Colonic mucosa (tissue), 4 donors: ENCODE measurements around the gene ADCY2. TPM values are rescaled to one million over a fixed set of nuclear protein-coding genes. Genes with fewer than 3 reads are reported as not detected.

Experiments
- DNase-seq: peaks from one replicate; pipeline ENCODE4 v3.0.0-alpha.2; 2020
- H3K27ac ChIP-seq: fragments of 200-600 bp; one replicate; pipeline ENCODE4 v1.8.0; 2021
- H3K27me3 ChIP-seq: fragments of 200-600 bp; one replicate; pipeline ENCODE4 v1.8.0; 2021
- H3K36me3 ChIP-seq: fragments of 200-600 bp; one replicate; pipeline ENCODE4 v1.8.0; 2021
- H3K4me1 ChIP-seq: fragments of 200-600 bp; one replicate; pipeline ENCODE4 v1.8.0; 2021; ENCODE audit warnings: mild to moderate bottlenecking
- H3K4me3 ChIP-seq: fragments of 200-600 bp; one replicate; pipeline ENCODE4 v1.8.0; 2021
- H3K9ac ChIP-seq, 2 donors: one replicate each; pipeline ENCODE4 v1.7.0; 2013; ENCODE audit warnings: control low read depth in 2 of 2, low read depth in 2 of 2, low read length in 2 of 2
- H3K9me3 ChIP-seq: fragments of 200-600 bp; one replicate; pipeline ENCODE4 v1.8.0; 2021
- intact Hi-C: fragments of 100-400 bp; cut with DNase I; formaldehyde crosslinking; loops from one replicate; pipeline ENCODE4 v1.14.1; 2022
- total RNA-seq, 2 donors: library from RNA; stranded (reverse); fragmentation: NEBNext Ultra II Directional in 1 of 2; extraction: Animal tissue kit (Norgen Biotek cat#: 25700) in 1 of 2; gene quantifications; one replicate each; pipeline ENCODE4 v1.2.1, GENCODE V29; 2021
- TF ChIP-seq, protein P1 (sequence below): fragments of 200-600 bp; IDR thresholded peaks from one replicate; pipeline ENCODE4 v1.8.0; 2022; ENCODE audit warnings: antibody characterized with exemption, mild to moderate bottlenecking
- donor health status: healthy.
- donor health status: DM: no; HTN: no; CAD: no.
- donor health status: DM: no; HTN: no; CAD: no.

Gene ADCY2
- total RNA-seq, 2 donors from 2014 or later, result 0.67 to 1.9 TPM

DNA sequence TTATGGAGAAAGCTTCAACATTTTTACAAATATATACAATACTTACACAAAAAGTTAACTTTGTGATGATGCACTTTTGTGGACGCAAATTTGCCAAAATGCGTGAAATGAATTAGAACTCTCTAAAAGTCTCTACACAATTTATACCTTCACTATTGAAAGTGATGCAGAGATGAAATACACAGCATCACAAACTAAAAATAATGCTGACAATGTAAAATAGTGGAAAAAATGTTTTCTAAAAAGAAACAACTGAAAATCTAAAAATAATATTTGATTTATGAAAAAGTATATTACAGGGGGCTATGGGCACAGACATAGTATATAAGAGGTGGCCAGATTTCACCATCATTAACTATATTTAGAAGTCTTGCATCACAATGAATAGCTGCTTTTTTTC lies 188.8 kb downstream of the ADCY2 start:
- intact Hi-C loops, result no loop called here
- no peak for DNase-seq
- no peaks in the 10 kb centered on the region for H3K9me3 ChIP-seq
- no peaks in the 10 kb centered on the region for H3K27me3 ChIP-seq
- H3K9ac ChIP-seq, result no peak overlapping the region
- TF ChIP-seq, protein P1, sequence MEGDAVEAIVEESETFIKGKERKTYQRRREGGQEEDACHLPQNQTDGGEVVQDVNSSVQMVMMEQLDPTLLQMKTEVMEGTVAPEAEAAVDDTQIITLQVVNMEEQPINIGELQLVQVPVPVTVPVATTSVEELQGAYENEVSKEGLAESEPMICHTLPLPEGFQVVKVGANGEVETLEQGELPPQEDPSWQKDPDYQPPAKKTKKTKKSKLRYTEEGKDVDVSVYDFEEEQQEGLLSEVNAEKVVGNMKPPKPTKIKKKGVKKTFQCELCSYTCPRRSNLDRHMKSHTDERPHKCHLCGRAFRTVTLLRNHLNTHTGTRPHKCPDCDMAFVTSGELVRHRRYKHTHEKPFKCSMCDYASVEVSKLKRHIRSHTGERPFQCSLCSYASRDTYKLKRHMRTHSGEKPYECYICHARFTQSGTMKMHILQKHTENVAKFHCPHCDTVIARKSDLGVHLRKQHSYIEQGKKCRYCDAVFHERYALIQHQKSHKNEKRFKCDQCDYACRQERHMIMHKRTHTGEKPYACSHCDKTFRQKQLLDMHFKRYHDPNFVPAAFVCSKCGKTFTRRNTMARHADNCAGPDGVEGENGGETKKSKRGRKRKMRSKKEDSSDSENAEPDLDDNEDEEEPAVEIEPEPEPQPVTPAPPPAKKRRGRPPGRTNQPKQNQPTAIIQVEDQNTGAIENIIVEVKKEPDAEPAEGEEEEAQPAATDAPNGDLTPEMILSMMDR, result no peak
- H3K27ac ChIP-seq, result no peak overlapping the region
- no peaks in the 10 kb centered on the region for H3K36me3 ChIP-seq
- H3K4me3 ChIP-seq, result no peak overlapping the region
- no peaks in the 10 kb centered on the region for H3K4me1 ChIP-seq

DNA sequence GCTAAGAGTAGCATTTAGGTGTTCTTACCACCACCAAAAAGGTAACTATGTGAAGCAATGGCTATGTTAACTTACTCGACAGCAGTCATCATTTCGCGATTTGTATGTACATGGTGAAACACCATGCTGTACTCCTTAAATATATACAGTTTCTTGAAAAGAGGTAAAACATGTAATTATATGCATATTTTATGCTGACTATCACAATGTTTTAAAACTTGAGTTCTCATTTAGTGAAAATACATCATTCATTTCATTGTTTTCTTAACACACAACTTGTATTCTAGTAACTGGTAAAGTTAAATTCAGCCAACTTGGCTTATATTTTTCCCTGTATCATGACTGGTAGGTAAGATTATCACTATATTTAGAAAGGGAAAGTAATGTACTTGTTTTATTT lies 189.9 kb downstream of the ADCY2 start:
- Histone ChIP-seq H3K36me3 (no peaks in the 10 kb centered on the region), H3K9ac (no peak overlapping the region), H3K27me3 (no peaks in the 10 kb centered on the region), H3K4me3 (no peak overlapping the region), H3K4me1 (no peaks in the 10 kb centered on the region), H3K27ac (no peak overlapping the region), H3K9me3 (no peaks in the 10 kb centered on the region)
- intact Hi-C loops, result no loop called here
- DNase-seq, result no peak
- TF ChIP-seq, protein P1, result no peak

DNA sequence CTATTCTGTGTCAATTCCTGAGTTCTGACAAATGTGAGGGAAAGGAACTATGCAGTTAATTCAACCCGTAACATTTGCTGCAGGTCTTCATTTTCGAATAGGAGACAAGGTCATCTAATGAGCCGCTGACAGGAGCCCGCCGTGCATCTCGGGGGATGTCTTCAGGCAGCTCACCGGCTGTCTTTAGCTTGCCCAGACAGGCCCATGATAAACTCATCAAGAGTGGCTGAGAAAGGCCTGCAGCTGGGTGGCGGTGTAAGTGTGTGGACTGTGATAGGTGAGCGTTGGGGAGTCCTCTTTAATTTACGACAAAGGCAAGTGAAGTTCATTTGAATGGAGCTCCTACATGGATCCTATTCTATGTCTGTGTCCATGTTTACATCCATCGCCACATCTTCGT lies 190.5 kb downstream of the ADCY2 start:
- Histone ChIP-seq H3K27ac (no peak overlapping the region), H3K4me3 (no peak overlapping the region)
- intact Hi-C loops, result no loop called here

DNA sequence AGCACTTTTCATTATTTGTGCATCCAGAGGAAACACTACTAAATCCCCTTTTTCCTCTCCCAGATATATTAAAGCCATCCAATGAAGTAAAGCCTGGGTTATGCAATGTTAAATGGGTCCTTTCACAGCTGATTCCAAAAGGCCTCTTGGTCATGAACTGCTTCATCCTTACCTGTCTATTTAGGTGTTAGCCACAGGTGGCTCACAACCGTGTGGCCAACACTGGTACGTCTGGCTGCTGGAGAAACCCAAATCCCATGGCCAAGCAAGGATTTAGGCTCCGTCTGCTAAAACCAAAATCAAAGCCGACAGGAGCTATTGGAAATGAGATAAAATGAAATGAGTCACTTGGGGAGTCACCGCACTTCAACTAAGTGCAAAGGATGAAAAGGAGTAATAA lies 193.9 kb downstream of the ADCY2 start:
- TF ChIP-seq, protein P1, result no peak
- H3K4me3 ChIP-seq, result no peak overlapping the region
- H3K4me1 ChIP-seq, result no peaks in the 10 kb centered on the region
- no peaks in the 10 kb centered on the region for H3K9me3 ChIP-seq
- H3K27me3 ChIP-seq, result no peaks in the 10 kb centered on the region
- H3K9ac ChIP-seq, result no peak overlapping the region
- no peaks in the 10 kb centered on the region for H3K36me3 ChIP-seq
- no peak for DNase-seq
- no peak overlapping the region for H3K27ac ChIP-seq
- intact Hi-C loops, result loop anchor here (10.0 kb wide), 1 partner anchor 825 kb away; no protein-coding TSS in a partner anchor

More for the DNA sequence above, 190.5 kb downstream of the ADCY2 start:
- no peaks in the 10 kb centered on the region for H3K27me3 ChIP-seq
- TF ChIP-seq, protein P1, result no peak
- H3K9ac ChIP-seq, result no peak overlapping the region
- no peaks in the 10 kb centered on the region for H3K9me3 ChIP-seq
- H3K4me1 ChIP-seq, result no peaks in the 10 kb centered on the region
- no peak for DNase-seq
- no peaks in the 10 kb centered on the region for H3K36me3 ChIP-seq

DNA sequence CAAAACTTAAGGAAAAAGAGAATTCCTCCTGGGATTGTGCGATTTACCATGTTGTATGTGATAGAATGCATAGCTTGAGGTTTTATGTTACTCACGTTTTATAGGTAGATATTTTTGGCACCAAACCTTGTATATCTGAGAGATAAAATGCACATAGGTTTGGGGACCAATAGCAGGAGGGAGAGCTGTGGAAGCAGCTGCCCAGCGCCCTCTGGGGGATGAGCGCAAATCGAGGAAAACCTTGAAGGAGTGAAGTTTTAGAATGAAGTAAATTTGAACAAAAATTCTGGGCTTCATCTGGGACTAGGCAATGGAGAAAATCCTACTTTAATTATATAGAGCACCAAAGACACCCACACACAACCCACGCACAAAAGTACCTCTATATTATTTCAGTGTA lies 197.0 kb downstream of the ADCY2 start:
- no peaks in the 10 kb centered on the region for H3K4me1 ChIP-seq
- intact Hi-C loops, result loop anchor here (10.0 kb wide), 1 partner anchor 828 kb away; no protein-coding TSS in a partner anchor
- H3K4me3 ChIP-seq, result no peak overlapping the region
- no peaks in the 10 kb centered on the region for H3K27me3 ChIP-seq
- DNase-seq, result no peak
- no peaks in the 10 kb centered on the region for H3K36me3 ChIP-seq
- no peak overlapping the region for H3K27ac ChIP-seq
- H3K9ac ChIP-seq, result no peak overlapping the region
- no peaks in the 10 kb centered on the region for H3K9me3 ChIP-seq
- TF ChIP-seq, protein P1, result no peak
